Aorta (tissue), 5 donors: ENCODE data around the gene FBXW11. TPM values are rescaled to one million over a fixed set of nuclear protein-coding genes. Genes with fewer than 3 reads are reported as not detected.
"Not testable (repeated sequence)": the region's sequence is repeated elsewhere in the genome, so short reads cannot be mapped to it uniquely, and the experiment has no call there.

ENCODE experiments used
- ATAC-seq: fragments of 200-7000 bp; cut with Tn5 transposase; one replicate; pipeline ENCODE4 v1.9.1; 2022; ENCODE audit warnings: moderate library complexity; ENCODE audit not compliant: low FRiP score
- DNase-seq, 2 donors: peaks; one replicate each; pipeline ENCODE4 v3.0.0-alpha.2; 2020
- H3K27ac ChIP-seq, 2 donors: one replicate each; pipeline ENCODE4 v1.5.1; 2013; ENCODE audit warnings: low read length in 2 of 2, mild to moderate bottlenecking in 2 of 2, moderate library complexity in 2 of 2, control low read depth in 1 of 2, inconsistent platforms in 1 of 2, low read depth in 1 of 2
- H3K27me3 ChIP-seq, 2 donors: one replicate each; pipeline ENCODE4 v1.6.1; 2013; ENCODE audit warnings: control low read depth in 1 of 2, low read length in 1 of 2, mild to moderate bottlenecking in 1 of 2, moderate library complexity in 1 of 2; ENCODE audit not compliant: insufficient read depth in 2 of 2, control insufficient read depth in 1 of 2
- H3K36me3 ChIP-seq, 2 donors: one replicate each; pipeline ENCODE4 v1.6.1; 2013; ENCODE audit warnings: control low read depth in 1 of 2, low read length in 1 of 2, mild to moderate bottlenecking in 1 of 2; ENCODE audit not compliant: insufficient read depth in 2 of 2, control insufficient read depth in 1 of 2
- H3K4me1 ChIP-seq, 2 donors: one replicate each; pipeline ENCODE4 v1.6.1; 2013; ENCODE audit warnings: low read length in 2 of 2, control low read depth in 1 of 2, mild to moderate bottlenecking in 1 of 2, moderate library complexity in 1 of 2; ENCODE audit not compliant: insufficient read depth in 2 of 2, control insufficient read depth in 1 of 2
- H3K4me3 ChIP-seq, 2 donors: one replicate each; pipeline ENCODE4 v1.5.1; 2013; ENCODE audit warnings: low read length in 2 of 2, control low read depth in 1 of 2, mild to moderate bottlenecking in 1 of 2
- H3K9me3 ChIP-seq: one replicate; pipeline ENCODE4 v1.6.1; 2013; ENCODE audit warnings: mild to moderate bottlenecking, low read length; ENCODE audit not compliant: control insufficient read depth
- WGBS, 2 donors: extraction: QIAGEN DNeasy Blood & Tissue Kit; methylation state at CpG; one replicate each; pipeline ENCODE4 v1.1.7; 2013; 5-methylcytosine and 5-hydroxymethylcytosine counted together
- intact Hi-C, 2 donors: fragments of 100-400 bp; cut with DNase I; formaldehyde crosslinking; loops; one replicate each; pipeline versions ENCODE4 v1.14.2 to v1.15.0; 2022
- polyA plus RNA-seq, 2 donors: library from polyadenylated mRNA; stranded (reverse); fragments of 200-250 nt; gene quantifications; one replicate each; pipeline ENCODE4 v1.2.3, GENCODE V29; 2013
- total RNA-seq, 2 donors: library from RNA; stranded (reverse); fragmentation: NEBNext Ultra II Directional; extraction: Animal tissue kit (Norgen Biotek cat#: 25700); gene quantifications; one replicate each; pipeline ENCODE4 v1.2.1, GENCODE V29; 2021
- donor health status: healthy with polysubstance abuse.
- donor health status: Bipolar disorder and iron deficiency.
- donor health status: DM: no; HTN: no; CAD: no.
- donor health status: DM: no; HTN: no; CAD: no.
- donor health status: DM: yes; HTN: yes; CAD: no.

The FBXW11 gene
- total and polyA plus RNA-seq, 4 donors, result 13.5 to 64.0 (median 40.9) TPM

GRCh38 chr5:171938358-171938757, 68.1 kb downstream of the FBXW11 start:
- Histone ChIP-seq H3K36me3 (no peaks in the 10 kb centered on the region), H3K4me1 (peaks cover 0 to 3% of the 10 kb centered on the region in 2 donors), H3K9me3 (no peaks in the 10 kb centered on the region), H3K4me3 (no peak overlapping the region), H3K27me3 (no peaks in the 10 kb centered on the region), H3K27ac (no peak overlapping the region)
- ATAC-seq (no peak), DNase-seq (no peak)
- intact Hi-C loops, result no loop called here

GRCh38 chr5:171937351-171937750, 69.1 kb downstream of the FBXW11 start:
- DNase-seq (no peak), ATAC-seq (no peak)
- intact Hi-C loops, result no loop called here
- Histone ChIP-seq H3K36me3 (no peaks in the 10 kb centered on the region), H3K27ac (no peak overlapping the region), H3K27me3 (no peaks in the 10 kb centered on the region), H3K4me1 (no peaks in the 10 kb centered on the region), H3K4me3 (no peak overlapping the region), H3K9me3 (no peaks in the 10 kb centered on the region)
- WGBS, 2 donors, result 96 to 97% methylated on average over 4 of the region's 4 CpGs

- DNase-seq (no peak), ATAC-seq (no peak)
- peaks cover 0 to 2% of the 10 kb centered on the region in 2 donors for H3K4me1 ChIP-seq
- no peaks in the 10 kb centered on the region for H3K36me3 ChIP-seq
- H3K4me3 ChIP-seq, result no peak overlapping the region
- H3K27me3 ChIP-seq, result no peaks in the 10 kb centered on the region
- no peak overlapping the region for H3K27ac ChIP-seq
- 98 to 99% methylated on average over 5 of the region's 5 CpGs for WGBS, 2 donors
- H3K9me3 ChIP-seq, result no peaks in the 10 kb centered on the region
- intact Hi-C loops, result no loop called here
Observed at GRCh38 chr5:171934586-171934985, 71.9 kb downstream of the FBXW11 start.

- peaks cover 0 to 2% of the 10 kb centered on the region in 2 donors for H3K4me1 ChIP-seq
- H3K4me3 ChIP-seq, result no peak overlapping the region
- H3K36me3 ChIP-seq, result no peaks in the 10 kb centered on the region
- no peak for DNase-seq
- H3K9me3 ChIP-seq, result no peaks in the 10 kb centered on the region
- no peak for ATAC-seq
- WGBS, 2 donors, result 98 to 100% methylated on average over 2 of the region's 2 CpGs
- H3K27me3 ChIP-seq, result no peaks in the 10 kb centered on the region
- H3K27ac ChIP-seq, result no peak overlapping the region
- intact Hi-C loops, result no loop called here
Observed at GRCh38 chr5:171931163-171931562, 75.3 kb downstream of the FBXW11 start.

GRCh38 chr5:171927345-171927941, 79.0 kb downstream of the FBXW11 start:
- 88 to 91% methylated on average over 3 of the region's 3 CpGs for WGBS, 2 donors
- intact Hi-C loops, result no loop called here
- DNase-seq (no peak), ATAC-seq (no peak)
- Histone ChIP-seq H3K36me3 (no peaks in the 10 kb centered on the region), H3K27ac (no peak overlapping the region), H3K27me3 (no peaks in the 10 kb centered on the region), H3K4me3 (no peak overlapping the region), H3K9me3 (no peaks in the 10 kb centered on the region), H3K4me1 (peaks cover 0 to 4% of the 10 kb centered on the region in 2 donors)

GRCh38 chr5:171926311-171926710, 80.1 kb downstream of the FBXW11 start:
- DNase-seq (no peak), ATAC-seq (no peak)
- intact Hi-C loops, result no loop called here
- H3K4me3 ChIP-seq, result no peak overlapping the region
- H3K9me3 ChIP-seq, result no peaks in the 10 kb centered on the region
- H3K27ac ChIP-seq, result no peak overlapping the region
- H3K36me3 ChIP-seq, result no peaks in the 10 kb centered on the region
- no peaks in the 10 kb centered on the region for H3K27me3 ChIP-seq
- H3K4me1 ChIP-seq, result peaks cover 0 to 4% of the 10 kb centered on the region in 2 donors
- 86 to 88% methylated on average over 8 of the region's 8 CpGs for WGBS, 2 donors

GRCh38 chr5:171924493-171925122, 81.8 kb downstream of the FBXW11 start:
- Histone ChIP-seq H3K4me1 (peaks cover 0 to 2% of the 10 kb centered on the region in 2 donors), H3K27ac (no peak overlapping the region), H3K9me3 (no peaks in the 10 kb centered on the region), H3K27me3 (no peaks in the 10 kb centered on the region), H3K36me3 (no peaks in the 10 kb centered on the region), H3K4me3 (no peak overlapping the region)
- intact Hi-C loops, result no loop called here
- DNase-seq (no peak), ATAC-seq (no peak)
- 94 to 97% methylated on average over 25 of the region's 25 CpGs for WGBS, 2 donors

- ATAC-seq (no peak), DNase-seq (no peak)
- H3K9me3 ChIP-seq, result no peaks in the 10 kb centered on the region
- WGBS, 2 donors, result 85 to 89% methylated on average over 6 of the region's 6 CpGs
- peaks cover 2 to 3% of the 10 kb centered on the region in 2 donors for H3K4me1 ChIP-seq
- H3K36me3 ChIP-seq, result no peaks in the 10 kb centered on the region
- no peak overlapping the region for H3K27ac ChIP-seq
- no peaks in the 10 kb centered on the region for H3K27me3 ChIP-seq
- intact Hi-C loops, result no loop called here
- H3K4me3 ChIP-seq, result no peak overlapping the region
Observed at GRCh38 chr5:171920765-171921391, 85.6 kb downstream of the FBXW11 start.

GRCh38 chr5:171915700-171916099, 90.7 kb downstream of the FBXW11 start:
- not testable (repeated sequence) for H3K27me3 ChIP-seq, H3K36me3 ChIP-seq, H3K27ac ChIP-seq, DNase-seq, H3K4me1 ChIP-seq, H3K4me3 ChIP-seq, H3K9me3 ChIP-seq, ATAC-seq
- intact Hi-C loops, result loop anchor here in 1 of 2 donors (10.0 kb wide), 1 partner anchor 269 kb away; the partner anchor contains the start of gene STK10
- 94 to 95% methylated on average over 4 of the region's 4 CpGs for WGBS, 2 donors
